Brain microvascular endothelial cell (primary cell): ENCODE data around the gene MXI1.

Experiments used
- DNase-seq: peaks from one replicate; pipeline ENCODE4 v3.0.0-alpha.2; 2020
- H3K27ac ChIP-seq: fragments of 250-450 bp; sonication (Bioruptor Pico); 2 replicates; pipeline ENCODE4 v1.5.1; 2020; ENCODE audit warnings: mild to moderate bottlenecking, moderate library complexity
- H3K27me3 ChIP-seq: fragments of 250-450 bp; sonication (Bioruptor Pico); replicated peaks from 2 replicates; pipeline ENCODE4 v1.5.1; 2020; ENCODE audit warnings: mild to moderate bottlenecking
- H3K36me3 ChIP-seq: fragments of 250-450 bp; sonication (Bioruptor Pico); replicated peaks from 2 replicates; pipeline ENCODE4 v1.5.1; 2020; ENCODE audit warnings: mild to moderate bottlenecking
- H3K4me3 ChIP-seq: 2 replicates; pipeline ENCODE4 v1.5.1; 2011; ENCODE audit warnings: low read depth, mild to moderate bottlenecking, control low read depth, low read length, moderate library complexity
- CTCF ChIP-seq: IDR thresholded peaks from 2 replicates; pipeline ENCODE4 v1.5.1; 2011; ENCODE audit warnings: low read depth, mild to moderate bottlenecking, moderate library complexity, low read length, control low read depth, inconsistent platforms; ENCODE audit errors: missing control alignments
- in situ Hi-C: cut with HindIII; loops from 2 replicates; pipeline ENCODE4 v1.10.0; 2017; ENCODE audit warnings: low sequenced_read_pairs, low pct_ligation_motif_present

Gene MXI1

GRCh38 chr10:110317866-110318850, 110.8 kb downstream of the MXI1 start:
- no peak overlapping the region for H3K4me3 ChIP-seq
- H3K36me3 ChIP-seq: no peaks in the 10 kb centered on the region
- TF ChIP-seq CTCF: no peak
- no peak overlapping the region for H3K27ac ChIP-seq
- no peak for DNase-seq
- in situ Hi-C loops: no loop called here
- no peaks in the 10 kb centered on the region for H3K27me3 ChIP-seq

- DNase-seq: no peak
- no peak overlapping the region for H3K27ac ChIP-seq
- no peak for TF ChIP-seq CTCF
- H3K27me3 ChIP-seq: no peaks in the 10 kb centered on the region
- in situ Hi-C loops: no loop called here
- H3K36me3 ChIP-seq: no peaks in the 10 kb centered on the region
- no peak overlapping the region for H3K4me3 ChIP-seq
Measured at GRCh38 chr10:110321869-110322620, 114.6 kb downstream of the MXI1 start.

GRCh38 chr10:110323503-110323902, 116.1 kb downstream of the MXI1 start:
- Histone ChIP-seq H3K27ac (peak overlapping the region; percentile 80), H3K36me3 (no peaks in the 10 kb centered on the region), H3K4me3 (no peak overlapping the region), H3K27me3 (no peaks in the 10 kb centered on the region)
- in situ Hi-C loops: no loop called here
- peak; percentile 92 for DNase-seq
- no peak for TF ChIP-seq CTCF

- no peak for TF ChIP-seq CTCF
- H3K36me3 ChIP-seq: no peaks in the 10 kb centered on the region
- no peaks in the 10 kb centered on the region for H3K27me3 ChIP-seq
- in situ Hi-C loops: no loop called here
- peak; percentile 36 for DNase-seq
- peak overlapping the region; percentile 80 for H3K27ac ChIP-seq
- no peak overlapping the region for H3K4me3 ChIP-seq
Measured at GRCh38 chr10:110324201-110324804, 116.9 kb downstream of the MXI1 start.

- Histone ChIP-seq H3K27me3 (no peaks in the 10 kb centered on the region), H3K4me3 (no peak overlapping the region), H3K36me3 (no peaks in the 10 kb centered on the region), H3K27ac (peak overlapping the region; percentile 80)
- DNase-seq: no peak
- in situ Hi-C loops: loop anchor here (25.0 kb wide), 1 partner anchor 212 kb away; no protein-coding TSS in a partner anchor
- no peak for TF ChIP-seq CTCF
Measured at GRCh38 chr10:110324805-110325280, 117.4 kb downstream of the MXI1 start.
